NOMO-1 treated with DMSO at 0.1 percent for 48 hours (cell line): ENCODE measurements around the gene TAF1B.
"Not testable (repeated sequence)": the region's sequence is repeated elsewhere in the genome, so short reads cannot be mapped to it uniquely, and the experiment has no call there.

ENCODE experiments used
- DNase-seq: peaks from one replicate; lab custom pipeline; 2025; ENCODE audit not compliant: unreplicated experiment; lab: John Stamatoyannopoulos, UW

The TAF1B gene

GRCh38 chr2:9879455-9880194 is 36.4 kb downstream of the TAF1B start:
- DNase-seq = no peak

- DNase-seq = no peak
Observed at GRCh38 chr2:9883897-9884296, 40.6 kb downstream of the TAF1B start.

- no peak for DNase-seq
Observed at GRCh38 chr2:9884436-9884835, 41.2 kb downstream of the TAF1B start.

- DNase-seq = no peak
Observed at GRCh38 chr2:9885036-9885684, 41.9 kb downstream of the TAF1B start.

GRCh38 chr2:9887513-9887912 is 44.2 kb downstream of the TAF1B start:
- DNase-seq = no peak

- DNase-seq = peak; percentile 7
Observed at GRCh38 chr2:9889812-9890261, 46.6 kb downstream of the TAF1B start.

- DNase-seq = no peak
Observed at GRCh38 chr2:9892236-9892635, 49.0 kb downstream of the TAF1B start.

- DNase-seq = no peak
Observed at GRCh38 chr2:9895669-9896590, 52.7 kb downstream of the TAF1B start.

GRCh38 chr2:9897331-9897737 is 54.1 kb downstream of the TAF1B start:
- DNase-seq = peak; percentile 11

GRCh38 chr2:9897846-9898245 is 54.6 kb downstream of the TAF1B start:
- DNase-seq = no peak

GRCh38 chr2:9905413-9905812 is 62.1 kb downstream of the TAF1B start:
- no peak for DNase-seq

GRCh38 chr2:9907402-9907801 is 64.1 kb downstream of the TAF1B start:
- DNase-seq = no peak

GRCh38 chr2:9908639-9909038 is 65.4 kb downstream of the TAF1B start:
- DNase-seq = no peak

GRCh38 chr2:9909106-9909505 is 65.8 kb downstream of the TAF1B start:
- no peak for DNase-seq

GRCh38 chr2:9910699-9911098 is 67.4 kb downstream of the TAF1B start:
- no peak for DNase-seq

GRCh38 chr2:9912468-9912867 is 69.2 kb downstream of the TAF1B start:
- no peak for DNase-seq

GRCh38 chr2:9914384-9915065 is 71.3 kb downstream of the TAF1B start:
- peak; percentile 5 for DNase-seq

- no peak for DNase-seq
Observed at GRCh38 chr2:9918275-9918674, 75.0 kb downstream of the TAF1B start.

- DNase-seq = no peak
Observed at GRCh38 chr2:9919512-9919911, 76.2 kb downstream of the TAF1B start.

- not testable (repeated sequence) for DNase-seq
Observed at GRCh38 chr2:9927020-9927419, 83.7 kb downstream of the TAF1B start.

- DNase-seq = no peak
Observed at GRCh38 chr2:9937258-9937657, 94.0 kb downstream of the TAF1B start.
